GM19468 (cell line): ENCODE measurements around the gene ASCL4.
"Not testable (repeated sequence)": the region's sequence is repeated elsewhere in the genome, so short reads cannot be mapped to it uniquely, and the experiment has no call there.

Experiments used
- ATAC-seq: cut with Tn5 transposase; IDR thresholded peaks from one replicate; pipeline ENCODE4 v1.9.1; 2021; ENCODE audit warnings: mild to moderate bottlenecking, moderate library complexity, moderate number of reproducible peaks; ENCODE audit not compliant: unreplicated experiment; ENCODE audit errors: extremely low read depth

ASCL4 gene

DNA sequence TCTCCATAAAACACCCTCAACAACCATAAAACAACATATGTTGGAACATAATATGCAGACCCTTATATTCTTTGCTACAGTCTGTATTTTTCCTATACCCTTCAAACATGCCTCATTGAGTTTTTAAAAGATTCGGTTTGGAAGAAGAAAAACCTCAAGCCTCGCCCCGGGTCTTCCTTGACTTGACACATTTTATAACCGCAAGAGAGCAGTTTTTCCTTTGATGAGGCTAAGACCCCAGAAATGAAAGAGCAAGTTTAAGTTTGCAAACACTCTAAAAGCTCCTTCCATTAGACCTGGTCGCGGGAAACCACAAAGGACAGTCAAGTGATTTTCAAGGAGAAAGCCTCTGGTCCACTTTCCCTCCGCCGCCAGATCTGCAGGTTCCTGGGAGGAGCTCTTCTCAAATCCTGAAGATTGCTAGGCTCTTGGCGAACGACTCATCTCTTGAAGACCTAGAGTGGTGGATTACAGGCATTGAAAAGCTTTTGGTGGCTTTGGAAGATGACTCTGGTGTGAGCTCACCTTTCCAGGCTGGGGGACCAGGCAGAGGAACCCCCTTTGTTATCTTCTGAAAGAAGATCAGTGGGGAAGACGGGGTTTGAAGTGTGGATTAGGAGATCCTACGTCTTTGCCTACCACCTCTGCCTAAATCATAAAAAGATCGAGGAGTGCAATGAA, at the start of gene ASCL4:
ASCL4 (plus strand) TSS at position 356 of the 681 bp plus-strand sequence. CDS start 515 bp downstream, outside the sequence.
- ATAC-seq: no peak

DNA sequence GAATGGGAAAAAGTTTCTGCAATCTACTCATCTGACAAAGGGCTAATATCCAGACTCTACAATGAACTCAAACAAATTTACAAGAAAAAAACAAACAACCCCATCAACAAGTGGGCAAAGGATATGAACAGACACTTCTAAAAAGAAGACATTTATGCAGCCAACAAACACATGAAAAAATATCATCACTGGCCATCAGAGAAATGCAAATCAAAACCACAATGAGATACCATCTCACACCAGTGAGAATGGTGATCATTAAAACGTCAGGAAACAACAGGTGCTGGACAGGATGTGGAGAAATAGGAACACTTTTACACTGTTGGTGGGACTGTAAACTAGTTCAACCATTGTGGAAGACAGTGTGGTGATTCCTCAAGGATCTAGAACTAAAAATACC, 47.2 kb upstream of the ASCL4 start:
- ATAC-seq: not testable (repeated sequence)

DNA sequence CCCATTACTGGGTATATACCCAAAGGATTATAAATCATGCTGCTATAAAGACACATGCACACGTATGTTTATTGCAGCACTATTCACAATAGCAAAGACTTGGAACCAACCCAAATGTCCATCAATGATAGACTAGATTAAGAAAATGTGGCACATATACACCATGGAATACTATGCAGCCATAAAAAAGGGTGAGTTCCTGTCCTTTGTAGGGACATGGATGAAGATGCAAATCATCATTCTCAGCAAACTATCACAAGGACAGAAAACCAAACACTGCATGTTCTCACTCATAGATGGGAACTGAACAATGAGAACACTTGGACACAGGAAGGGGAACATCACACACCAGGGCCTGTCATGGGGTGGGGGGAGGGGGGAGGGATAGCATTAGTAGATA, 46.8 kb upstream of the ASCL4 start:
- ATAC-seq: not testable (repeated sequence)

GRCh38 chr12:107730618-107731341, 43.7 kb upstream of the ASCL4 start:
- no peak for ATAC-seq

- ATAC-seq: no peak
These were observed 43.1 kb upstream of the ASCL4 start for GRCh38 chr12:107731366-107731765.

DNA sequence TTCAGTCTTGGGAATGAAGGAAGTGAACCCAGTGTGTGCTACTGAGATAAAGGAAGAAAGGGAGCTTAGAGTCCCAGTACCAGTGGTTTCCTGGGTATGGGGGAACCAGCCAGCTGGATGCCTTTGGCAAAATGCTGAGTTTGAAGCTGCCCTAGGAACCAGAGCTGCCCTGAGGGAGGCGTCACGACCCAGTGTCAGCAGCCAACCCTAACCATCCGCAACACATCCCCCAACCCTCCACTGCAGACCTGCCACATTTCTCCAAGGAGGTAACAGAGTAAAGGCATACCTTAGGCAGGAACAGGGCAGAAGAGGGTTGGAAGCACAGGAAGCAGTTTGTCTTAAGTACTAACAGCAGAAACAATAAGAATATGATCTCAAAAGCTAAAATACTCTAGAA, 42.1 kb upstream of the ASCL4 start:
- ATAC-seq: no peak

DNA sequence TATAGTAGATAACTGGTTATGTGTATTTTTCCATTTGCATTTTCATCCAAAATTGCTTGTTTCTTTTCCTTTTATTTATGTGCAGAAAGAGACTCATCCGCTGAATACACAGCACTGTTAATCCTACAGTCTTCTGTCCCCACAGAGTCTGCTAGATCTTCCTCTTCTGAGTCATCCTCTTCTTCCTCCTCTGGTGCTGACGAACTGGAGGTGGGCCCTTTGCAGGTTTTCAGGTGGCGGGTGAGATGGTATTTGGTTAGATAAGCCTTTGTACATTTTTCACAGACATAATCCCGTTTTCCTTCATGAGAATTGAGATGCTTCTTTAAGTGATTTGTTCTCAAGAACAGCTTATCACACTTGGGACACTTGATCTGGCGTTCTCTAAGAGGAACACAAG, 40.4 kb upstream of the ASCL4 start:
- ATAC-seq: no peak

- no peak for ATAC-seq
These were observed 38.7 kb upstream of the ASCL4 start for GRCh38 chr12:107735763-107736162.

- peak; percentile 79 for ATAC-seq
These were observed 37.6 kb upstream of the ASCL4 start for GRCh38 chr12:107736914-107737313.

- ATAC-seq: no peak
These were observed 26.0 kb upstream of the ASCL4 start for GRCh38 chr12:107748472-107748871.

DNA sequence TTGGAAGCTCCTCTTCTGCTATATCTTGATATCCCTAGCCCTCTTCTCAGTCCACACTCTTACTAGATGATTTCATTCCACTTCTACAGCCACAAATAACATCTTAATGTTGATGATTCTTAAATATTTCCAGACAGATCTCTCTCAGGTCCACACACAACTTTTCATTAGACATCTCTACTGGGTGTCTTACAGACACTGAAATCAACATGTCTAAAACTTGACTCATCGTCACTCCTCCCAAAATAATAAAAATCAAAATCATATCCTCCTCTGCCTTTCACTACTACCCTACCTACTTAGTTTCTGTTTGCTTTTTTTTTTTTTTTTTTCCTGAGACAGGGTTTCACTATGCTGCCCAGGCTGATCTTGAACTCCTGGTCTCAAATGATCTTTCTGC, 25.4 kb upstream of the ASCL4 start:
- no peak for ATAC-seq

- no peak for ATAC-seq
These were observed 15.1 kb upstream of the ASCL4 start for GRCh38 chr12:107759410-107759809.

- ATAC-seq: no peak
These were observed 14.2 kb upstream of the ASCL4 start for GRCh38 chr12:107760207-107760808.

DNA sequence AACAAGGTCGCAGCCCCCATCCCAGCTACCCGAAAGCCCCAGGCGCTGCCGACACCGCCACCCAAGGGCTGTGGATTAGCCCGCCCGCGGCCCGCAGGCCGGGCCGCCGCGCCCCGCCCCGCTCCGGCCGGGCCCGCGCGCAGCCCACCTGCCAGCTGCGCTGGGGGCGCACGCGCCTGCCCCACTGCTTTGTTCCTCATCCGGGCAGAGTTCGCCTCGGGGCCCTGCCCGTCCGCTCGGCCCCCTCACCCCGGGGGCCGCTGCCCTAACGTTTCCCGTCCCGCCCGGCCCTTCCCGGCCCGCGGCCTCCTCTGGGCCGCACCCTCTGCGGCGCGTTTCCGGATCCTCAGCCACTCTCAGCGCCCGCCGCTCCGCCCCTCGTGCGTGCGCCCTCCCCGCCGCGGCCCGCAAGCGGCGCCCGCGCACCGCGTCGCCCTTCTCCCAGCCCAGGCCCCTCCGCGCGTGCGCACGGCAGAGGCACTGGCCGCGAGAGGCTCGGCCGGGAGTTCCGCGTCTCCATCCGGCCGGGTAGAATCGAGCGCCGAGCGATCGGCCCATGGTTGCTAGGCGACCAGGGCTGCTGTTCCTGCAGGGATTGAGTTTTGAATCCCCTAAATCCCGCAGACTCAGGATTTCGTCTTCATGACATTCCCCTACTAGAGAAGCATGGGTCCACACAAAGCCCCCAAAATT, 13.5 kb upstream of the ASCL4 start, which contains the start of gene PRDM4:
PRDM4 (minus strand) TSS at position 329 of the 693 bp plus-strand sequence. CDS start 622 bp downstream, outside the sequence.
- peak; percentile 90 for ATAC-seq

DNA sequence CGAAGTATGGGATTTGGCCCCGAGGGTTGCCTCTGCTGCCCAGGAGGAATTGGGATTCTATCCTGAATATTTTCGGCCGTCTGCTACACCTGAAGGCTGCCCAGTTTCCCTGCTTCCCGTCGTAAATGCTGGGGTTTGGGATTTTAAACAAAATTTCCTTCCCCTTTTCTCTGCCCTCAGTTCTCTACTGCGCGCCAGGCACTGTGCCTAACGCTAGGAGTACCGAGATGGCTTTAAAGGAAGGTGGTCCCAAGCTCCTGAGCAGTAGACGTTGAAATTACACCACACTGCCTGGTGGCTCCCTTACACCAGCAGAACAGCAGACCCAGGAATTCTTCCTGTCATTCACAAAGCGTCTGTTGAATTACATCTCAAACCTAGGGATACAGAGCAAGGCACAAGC, 13.0 kb upstream of the ASCL4 start:
- ATAC-seq: no peak

DNA sequence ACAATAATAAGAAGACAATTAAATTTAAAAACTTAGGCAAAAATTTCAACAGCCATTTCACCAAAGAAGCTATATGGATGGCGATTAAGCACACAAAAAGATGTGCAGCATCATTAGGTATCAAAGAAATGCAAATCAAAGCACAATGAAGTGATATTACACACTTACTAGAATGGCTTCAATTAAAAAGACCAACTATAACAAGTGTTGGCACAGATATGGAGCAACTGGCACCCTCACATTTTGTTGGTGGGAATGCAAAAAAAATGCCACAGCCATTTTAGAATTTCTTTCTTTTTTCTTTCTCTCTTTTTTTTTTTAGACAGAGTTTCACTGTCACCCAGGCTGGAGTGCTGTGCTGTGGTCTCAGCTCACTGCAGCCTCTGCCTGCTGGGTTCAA, 11.6 kb upstream of the ASCL4 start:
- ATAC-seq: no peak

DNA sequence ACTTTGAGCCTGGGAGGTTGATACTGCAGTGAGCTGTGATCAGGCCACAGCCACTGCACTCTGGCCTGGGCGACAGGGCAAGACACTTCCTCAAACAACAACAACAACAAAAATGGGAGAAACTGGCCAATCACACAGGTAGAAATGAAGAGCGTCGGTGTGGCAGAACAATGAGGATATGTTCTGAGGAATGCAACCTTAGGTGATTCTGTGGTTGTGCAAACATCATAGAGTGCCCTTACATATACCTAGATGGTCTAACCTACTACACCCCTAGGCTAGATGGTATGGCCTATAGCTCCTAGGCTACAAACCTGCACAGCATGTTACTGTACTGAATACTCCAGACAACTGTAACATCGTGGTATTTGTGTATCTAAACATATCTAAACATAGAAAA, 9.9 kb upstream of the ASCL4 start:
- ATAC-seq: no peak

- no peak for ATAC-seq
These were observed 9.2 kb upstream of the ASCL4 start for GRCh38 chr12:107765316-107765715.

- ATAC-seq: no peak
These were observed 7.0 kb upstream of the ASCL4 start for GRCh38 chr12:107767466-107767865.

DNA sequence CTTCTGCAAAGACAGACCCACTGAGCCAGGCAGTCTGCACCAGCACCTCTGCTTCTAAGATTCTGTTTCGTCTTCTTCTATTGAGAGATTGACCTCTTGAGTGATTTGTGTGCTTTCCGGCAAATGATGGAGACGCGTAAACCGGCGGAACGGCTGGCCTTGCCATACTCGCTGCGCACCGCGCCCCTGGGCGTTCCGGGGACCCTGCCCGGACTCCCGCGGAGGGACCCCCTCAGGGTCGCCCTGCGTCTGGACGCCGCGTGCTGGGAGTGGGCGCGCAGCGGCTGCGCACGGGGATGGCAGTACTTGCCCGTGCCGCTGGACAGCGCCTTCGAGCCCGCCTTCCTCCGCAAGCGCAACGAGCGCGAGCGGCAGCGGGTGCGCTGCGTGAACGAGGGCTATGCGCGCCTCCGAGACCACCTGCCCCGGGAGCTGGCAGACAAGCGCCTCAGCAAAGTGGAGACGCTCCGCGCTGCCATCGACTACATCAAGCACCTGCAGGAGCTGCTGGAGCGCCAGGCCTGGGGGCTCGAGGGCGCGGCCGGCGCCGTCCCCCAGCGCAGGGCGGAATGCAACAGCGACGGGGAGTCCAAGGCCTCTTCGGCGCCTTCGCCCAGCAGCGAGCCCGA, 703 bp downstream of the ASCL4 start:
- ATAC-seq: no peak
